B cell (primary cell): ENCODE measurements around the gene WDR76. TPM values are rescaled to one million over a fixed set of nuclear protein-coding genes. Genes with fewer than 3 reads are reported as not detected.
"Not testable (repeated sequence)": the region's sequence is repeated elsewhere in the genome, so short reads cannot be mapped to it uniquely, and the experiment has no call there.

Experiments
- ATAC-seq: fragments of 200-7000 bp; cut with Tn5 transposase; one replicate; pipeline ENCODE4 v1.10.0; 2021; ENCODE audit warnings: low read depth, mild to moderate bottlenecking, moderate number of reproducible peaks, moderate library complexity
- CTCF ChIA-PET: fragments of 350-600 bp; sonication (Branson Sonifier 250); formaldehyde crosslinking; loops from one replicate; lab custom pipeline; 2021; ENCODE audit warnings: antibody characterized with exemption, inconsistent platforms; lab: Charles Lee
- POLR2A ChIA-PET: fragments of 350-600 bp; sonication (Branson Sonifier 250); formaldehyde crosslinking; loops from one replicate; lab custom pipeline; 2021; ENCODE audit warnings: antibody characterized with exemption; lab: Charles Lee
- DNase-seq: peaks from one replicate; pipeline ENCODE4 v3.0.0; 2013
- H2AFZ ChIP-seq: 2 replicates; pipeline ENCODE4 v1.6.1; 2012; ENCODE audit warnings: mild to moderate bottlenecking, low read depth, low read length; ENCODE audit not compliant: insufficient read depth, poor library complexity, severe bottlenecking
- H3K27ac ChIP-seq, 2 donors: 1 replicate in 1 of 2; 2 replicates in 1 of 2; pipeline ENCODE4 v1.5.1; 2012 to 2013; ENCODE audit warnings: low read length in 2 of 2, mild to moderate bottlenecking in 2 of 2, moderate library complexity in 1 of 2
- H3K27me3 ChIP-seq, 4 experiments: fragments of 200-600 bp in 1 of 4; sonication (generic) in 1 of 4; replicated peaks in 1 of 4; 1 replicate in 2 of 4; 2 replicates in 2 of 4; pipeline versions ENCODE4 v1.6.1 to v1.7.0; 2013 to 2016; ENCODE audit warnings: low read length in 3 of 4, mild to moderate bottlenecking in 2 of 4, mixed read lengths in 1 of 4, moderate library complexity in 1 of 4; ENCODE audit not compliant: insufficient read depth in 4 of 4, control insufficient read depth in 3 of 4; ENCODE audit errors: control extremely low read depth in 1 of 4
- H3K36me3 ChIP-seq, 2 experiments: replicated peaks in 1 of 2; 1 replicate in 1 of 2; 2 replicates in 1 of 2; pipeline versions ENCODE4 v1.6.1 to v1.7.1; 2013; ENCODE audit warnings: low read length in 1 of 2; ENCODE audit not compliant: insufficient read depth in 2 of 2, control insufficient read depth in 1 of 2; ENCODE audit errors: control extremely low read depth in 1 of 2, extremely low read depth in 1 of 2
- H3K4me1 ChIP-seq, 2 donors: fragments of 200-600 bp in 1 of 2; sonication (generic) in 1 of 2; 1 replicate in 1 of 2; 2 replicates in 1 of 2; pipeline versions ENCODE4 v1.5.1 to v1.6.1; 2013 to 2017; ENCODE audit warnings: low read length in 2 of 2; ENCODE audit not compliant: control insufficient read depth in 2 of 2, insufficient read depth in 2 of 2
- H3K4me2 ChIP-seq: replicated peaks from 2 replicates; pipeline ENCODE3; 2012; ENCODE audit warnings: mild to moderate bottlenecking, low read depth, low read length; ENCODE audit not compliant: poor library complexity, severe bottlenecking
- H3K4me3 ChIP-seq, 5 experiments: fragments of 200-600 bp in 1 of 5; sonication (generic) in 1 of 5; 1 replicate in 3 of 5; 2 replicates in 2 of 5; pipeline versions ENCODE4 v1.5.1 to v1.7.0; 2011 to 2016; ENCODE audit warnings: low read length in 4 of 5, mild to moderate bottlenecking in 4 of 5, low read depth in 2 of 5, control low read depth in 1 of 5, moderate library complexity in 1 of 5; ENCODE audit not compliant: insufficient read depth in 1 of 5; ENCODE audit errors: control extremely low read depth in 1 of 5, extremely low read depth in 1 of 5
- H3K79me2 ChIP-seq: fragments of 200-600 bp; sonication (generic); one replicate; pipeline ENCODE4 v1.6.0; 2016; ENCODE audit warnings: low read length; ENCODE audit not compliant: control insufficient read depth, insufficient read depth
- H3K9ac ChIP-seq: fragments of 200-600 bp; sonication (generic); 2 replicates; pipeline ENCODE4 v1.6.1; 2017; ENCODE audit warnings: mild to moderate bottlenecking, low read length, moderate library complexity
- H3K9me3 ChIP-seq, 3 donors: one replicate each; pipeline versions ENCODE4 v1.6.1 to v1.7.1; 2013; ENCODE audit warnings: low read length in 2 of 3; ENCODE audit not compliant: control insufficient read depth in 2 of 3, insufficient read depth in 1 of 3; ENCODE audit errors: control extremely low read depth in 1 of 3
- H4K20me1 ChIP-seq: 2 replicates; pipeline ENCODE4 v1.6.0; 2012; ENCODE audit warnings: mild to moderate bottlenecking, low read length; ENCODE audit not compliant: insufficient read depth, control insufficient read depth, poor library complexity, severe bottlenecking
- H3K27ac Mint-ChIP-seq: one replicate; pipeline ENCODE4 v1.8.0; 2021; ENCODE audit warnings: mixed read lengths
- H3K27me3 Mint-ChIP-seq: one replicate; pipeline ENCODE4 v1.8.0; 2021; ENCODE audit warnings: mixed read lengths
- H3K4me1 Mint-ChIP-seq: one replicate; pipeline ENCODE4 v1.8.0; 2021; ENCODE audit warnings: mixed read lengths
- H3K4me3 Mint-ChIP-seq: one replicate; pipeline ENCODE4 v1.8.0; 2021; ENCODE audit warnings: mixed read lengths
- H3K9me3 Mint-ChIP-seq: one replicate; pipeline ENCODE4 v1.8.0; 2022; ENCODE audit warnings: mixed read lengths; ENCODE audit not compliant: insufficient read depth
- EZH2 ChIP-seq: IDR thresholded peaks from 2 replicates; pipeline ENCODE4 v1.6.1; 2012; ENCODE audit warnings: borderline replicate concordance, low read depth, mild to moderate bottlenecking, moderate library complexity, low read length; ENCODE audit not compliant: insufficient read depth, poor library complexity, severe bottlenecking
- WGBS: methylation state at CpG from one replicate; pipeline ENCODE4 v1.1.5; 2013; ENCODE audit warnings: missing lambda C conversion rate; ENCODE audit not compliant: insufficient coverage; 5-methylcytosine and 5-hydroxymethylcytosine counted together
- intact Hi-C: fragments of 100-400 bp; cut with micrococcal nuclease; formaldehyde crosslinking; loops from one replicate; pipeline ENCODE4 v1.10.0; 2022
- polyA plus RNA-seq: library from polyadenylated mRNA; depleted of rRNA; stranded (reverse); fragments of >200 nt; gene quantifications from 2 replicates; pipeline ENCODE4 v1.2.3, GENCODE V29; 2012
- total RNA-seq, 2 donors: library from RNA; stranded (reverse); fragments of 120-200 nt in 1 of 2; gene quantifications; 1 replicate in 1 of 2; 2 replicates in 1 of 2; pipeline versions ENCODE4 v1.2.3 to v1.2.4, GENCODE V29; 2013 to 2022
- TF ChIP-seq, protein P1 (sequence below): fragments of 200-600 bp; IDR thresholded peaks from one replicate; pipeline ENCODE4 v1.8.0; 2022; ENCODE audit warnings: antibody characterized with exemption, mild to moderate bottlenecking

WDR76 gene
- total and polyA plus RNA-seq, 2 donors (not counting 1 experiment from before 2014, with no cell fraction given) = 1.9 to 12.7 TPM

DNA sequence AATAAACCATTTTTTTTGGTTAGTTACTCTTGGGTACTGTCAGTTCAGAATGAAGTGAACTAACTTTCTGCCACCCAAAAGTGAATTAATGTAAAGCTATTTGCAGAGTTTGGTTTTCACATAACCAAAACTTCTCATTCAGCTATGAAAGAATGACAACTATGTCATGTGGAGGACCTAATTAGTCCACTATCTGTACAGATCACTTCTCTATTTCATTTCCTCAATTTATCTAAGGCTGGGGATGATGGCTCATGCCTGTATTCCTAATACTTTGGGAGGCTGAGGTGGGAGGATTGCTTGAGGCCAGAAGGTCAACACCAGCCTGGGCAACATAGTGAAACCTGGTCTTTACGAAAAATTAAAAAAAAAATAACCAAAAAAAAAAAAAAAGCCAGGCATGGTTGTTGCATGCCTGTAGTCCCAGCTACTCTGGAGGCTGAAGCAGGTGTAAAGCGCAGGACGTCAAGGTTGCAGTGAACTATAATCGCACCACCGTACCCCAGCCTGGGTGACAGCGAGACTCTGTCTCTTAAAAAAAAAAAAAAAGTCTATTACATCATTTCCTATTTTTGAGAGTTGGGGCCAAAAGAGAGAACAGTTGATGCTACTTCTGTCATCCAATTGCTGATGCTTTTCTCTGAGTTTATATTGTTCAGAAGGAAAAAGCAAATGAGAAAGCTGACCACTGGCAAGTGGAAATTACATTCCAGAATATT, 17.7 kb upstream of the WDR76 start:
- ATAC-seq = peak; percentile 94
- peak overlapping the region; percentile 40 for H3K9ac ChIP-seq
- H3K27ac Mint-ChIP-seq = peak overlapping the region; percentile 95

DNA sequence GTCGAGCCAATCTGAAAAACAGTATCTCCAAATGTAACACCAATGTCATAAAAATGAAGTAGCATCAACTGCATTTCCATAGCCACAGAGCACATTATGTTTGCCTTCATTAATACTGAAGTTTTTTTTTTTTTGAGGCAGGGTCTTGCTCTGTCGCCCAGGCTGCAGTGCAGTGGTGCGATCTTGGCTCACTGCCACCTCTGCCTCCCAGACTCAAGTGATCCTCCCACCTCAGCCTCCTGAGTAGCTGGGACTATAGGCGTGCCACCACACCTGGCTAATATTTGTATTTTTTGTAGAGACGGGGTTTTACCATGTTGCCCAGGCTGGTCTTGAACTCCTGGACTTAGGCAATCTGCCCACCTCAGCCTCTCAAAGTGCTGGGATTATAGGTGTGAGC, 11.7 kb upstream of the WDR76 start:
- H3K9me3 ChIP-seq = not testable (repeated sequence)

More for the DNA sequence above, 17.7 kb upstream of the WDR76 start:
- DNase-seq = peak; percentile 87
- no CpG with 5 or more reads among the region's 6 CpGs for WGBS
- Histone ChIP-seq H3K4me1 (peaks cover 28 to 31% of the 10 kb centered on the region in 2 donors), H4K20me1 (peaks cover 6% of the 10 kb centered on the region), H2AFZ (peak overlapping the region; percentile 11), H3K79me2 (no peaks in the 10 kb centered on the region), H3K9me3 (no peaks in the 10 kb centered on the region), H3K27ac (peak overlapping the region; percentile 84 to 93), H3K4me3 (peak overlapping the region in 1 of 5 experiments; percentile 28), H3K36me3 (peaks cover 6 to 64% of the 10 kb centered on the region in 2 experiments), H3K4me2 (peak overlapping the region; percentile 58), H3K27me3 (no peaks in the 10 kb centered on the region)
- Mint-ChIP-seq H3K4me1 (peaks cover 25% of the 10 kb centered on the region), H3K4me3 (peak overlapping the region; percentile 79), H3K27me3 (no peaks in the 10 kb centered on the region), H3K9me3 (no peaks in the 10 kb centered on the region)
- CTCF ChIA-PET = interaction anchor here (0.8 to 2.2 kb wide), 12 partner anchors 9 to 65 kb away, joined by 3 to 16 read pairs (median 4); partner anchors contain the start of genes ELL3, HYPK, MFAP1 and SERINC4
- TF ChIP-seq, protein P1, sequence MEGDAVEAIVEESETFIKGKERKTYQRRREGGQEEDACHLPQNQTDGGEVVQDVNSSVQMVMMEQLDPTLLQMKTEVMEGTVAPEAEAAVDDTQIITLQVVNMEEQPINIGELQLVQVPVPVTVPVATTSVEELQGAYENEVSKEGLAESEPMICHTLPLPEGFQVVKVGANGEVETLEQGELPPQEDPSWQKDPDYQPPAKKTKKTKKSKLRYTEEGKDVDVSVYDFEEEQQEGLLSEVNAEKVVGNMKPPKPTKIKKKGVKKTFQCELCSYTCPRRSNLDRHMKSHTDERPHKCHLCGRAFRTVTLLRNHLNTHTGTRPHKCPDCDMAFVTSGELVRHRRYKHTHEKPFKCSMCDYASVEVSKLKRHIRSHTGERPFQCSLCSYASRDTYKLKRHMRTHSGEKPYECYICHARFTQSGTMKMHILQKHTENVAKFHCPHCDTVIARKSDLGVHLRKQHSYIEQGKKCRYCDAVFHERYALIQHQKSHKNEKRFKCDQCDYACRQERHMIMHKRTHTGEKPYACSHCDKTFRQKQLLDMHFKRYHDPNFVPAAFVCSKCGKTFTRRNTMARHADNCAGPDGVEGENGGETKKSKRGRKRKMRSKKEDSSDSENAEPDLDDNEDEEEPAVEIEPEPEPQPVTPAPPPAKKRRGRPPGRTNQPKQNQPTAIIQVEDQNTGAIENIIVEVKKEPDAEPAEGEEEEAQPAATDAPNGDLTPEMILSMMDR = no peak
- no peak for TF ChIP-seq EZH2
- POLR2A ChIA-PET = interaction anchor here (0.6 to 2.0 kb wide), 10 partner anchors 9 to 1829 kb away, joined by 3 to 15 read pairs (median 6); partner anchors contain the start of genes ELL3, HYPK, MFAP1 and SERF2
- intact Hi-C loops = loop anchor here (1.0 to 5.0 kb wide), 5 partner anchors 9 to 62 kb away; partner anchors contain the start of genes ELL3, HYPK, MFAP1 and PDIA3

More for the DNA sequence above, 11.7 kb upstream of the WDR76 start:
- H3K4me2 ChIP-seq, H3K4me3 ChIP-seq, H3K4me1 Mint-ChIP-seq, H3K27ac ChIP-seq, H3K4me1 ChIP-seq, H3K4me3 Mint-ChIP-seq, CTCF ChIA-PET, H3K9ac ChIP-seq, POLR2A ChIA-PET, intact Hi-C loops, H3K27me3 ChIP-seq, ATAC-seq, H2AFZ ChIP-seq, H3K27ac Mint-ChIP-seq, DNase-seq, H3K27me3 Mint-ChIP-seq, H3K9me3 Mint-ChIP-seq: not testable (repeated sequence)
- Histone ChIP-seq H3K36me3 (peaks cover 8 to 64% of the 10 kb centered on the region in 2 experiments), H3K79me2 (peaks cover 28% of the 10 kb centered on the region), H4K20me1 (peaks cover 22% of the 10 kb centered on the region)
- 100% methylated on average over 4 of the region's 5 CpGs for WGBS
